HG03378 (cell line): Measurements from ENCODE around the gene ALOX5.
"Not testable (repeated sequence)": the region's sequence is repeated elsewhere in the genome, so short reads cannot be mapped to it uniquely, and the experiment has no call there.

Experiments
- ATAC-seq: cut with Tn5 transposase; IDR thresholded peaks from one replicate; pipeline ENCODE4 v1.9.1; 2021; ENCODE audit warnings: mild to moderate bottlenecking, moderate library complexity; ENCODE audit not compliant: unreplicated experiment

ALOX5 gene

DNA sequence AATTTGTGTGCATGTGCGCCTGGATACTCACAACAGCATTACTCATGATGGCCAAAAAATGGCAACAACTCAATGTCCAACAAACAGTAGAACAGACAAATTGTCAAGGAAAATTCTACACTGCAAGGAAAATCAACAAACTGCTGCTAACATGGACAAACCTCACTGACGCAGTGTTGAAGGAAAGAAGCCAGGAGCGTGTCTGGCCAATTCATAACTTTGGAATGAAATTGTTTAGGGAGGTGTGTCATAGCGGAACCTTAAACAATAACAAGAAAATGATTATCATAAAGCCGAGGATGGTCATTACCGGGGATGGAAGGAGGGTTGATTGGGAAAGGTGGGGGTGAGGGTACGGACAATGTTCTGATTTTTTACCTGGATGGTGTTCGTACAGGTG, 29.1 kb downstream of the ALOX5 start:
- no peak for ATAC-seq

DNA sequence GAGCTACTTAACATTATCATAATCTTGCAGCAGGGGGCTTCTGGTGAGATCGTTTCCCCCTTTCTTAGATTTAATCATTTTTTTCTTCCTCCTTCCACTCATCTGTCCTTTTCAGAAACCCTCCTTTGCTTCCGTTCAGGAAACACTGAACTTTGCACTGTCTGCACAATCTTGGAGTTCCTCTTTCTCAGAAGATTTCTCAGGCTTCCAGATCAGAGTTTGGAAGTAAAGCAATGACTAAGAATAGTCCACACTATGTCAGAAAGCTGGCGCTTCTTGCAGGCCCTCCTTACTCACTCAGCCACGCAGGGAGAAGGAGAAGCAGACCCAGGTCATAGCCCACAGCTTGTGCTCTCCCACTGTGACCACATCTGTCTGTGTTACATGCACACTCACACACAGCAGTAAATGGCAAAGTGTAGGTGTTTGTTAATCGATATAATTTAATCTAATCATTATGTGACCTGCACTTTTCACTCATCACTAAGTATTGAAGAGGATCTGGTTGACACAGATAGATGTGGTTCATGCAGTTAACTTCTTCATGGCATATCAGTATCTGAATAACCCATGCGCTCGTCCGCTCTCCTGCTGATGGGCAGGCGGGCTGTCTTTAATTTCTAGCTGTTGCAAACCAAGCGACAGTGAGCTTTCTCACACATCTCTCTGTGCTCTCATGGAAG, 30.2 kb downstream of the ALOX5 start:
- ATAC-seq: peak; percentile 49

DNA sequence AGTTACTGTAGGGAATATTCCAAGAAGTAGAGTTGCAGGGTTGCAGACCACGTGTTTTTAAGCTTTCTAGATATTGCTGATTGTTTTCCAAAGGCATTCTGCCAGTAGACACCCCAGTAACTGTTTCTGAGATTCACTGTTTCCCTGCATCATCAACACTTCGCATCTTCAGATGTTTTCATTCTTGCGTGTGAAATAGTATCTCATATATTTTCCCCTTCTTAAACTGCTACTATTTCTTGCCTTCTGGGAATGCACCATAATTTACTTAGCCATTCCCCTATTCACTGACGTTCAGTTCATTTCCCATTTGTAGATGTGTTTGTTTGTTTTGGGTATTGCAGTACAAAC, 30.7 kb downstream of the ALOX5 start:
- ATAC-seq: no peak

DNA sequence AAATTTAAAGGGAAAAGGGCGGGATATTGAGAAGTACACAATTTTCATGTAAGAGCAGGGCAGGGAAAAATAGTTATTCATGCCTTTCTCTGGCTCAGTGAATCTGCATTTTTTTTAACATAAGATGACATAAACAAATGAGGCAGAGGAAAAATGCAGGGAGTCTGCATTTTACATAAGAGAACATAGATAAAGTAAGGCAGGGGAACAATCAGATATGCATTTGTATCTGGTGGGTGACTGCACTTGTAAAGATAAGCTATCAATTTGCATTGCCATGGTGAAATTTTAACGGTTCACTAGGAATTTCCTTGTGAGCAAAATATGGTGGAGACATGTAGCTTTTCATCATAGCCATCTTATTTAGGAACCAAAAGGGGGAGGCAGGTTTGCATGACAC, 33.5 kb downstream of the ALOX5 start:
- no peak for ATAC-seq

DNA sequence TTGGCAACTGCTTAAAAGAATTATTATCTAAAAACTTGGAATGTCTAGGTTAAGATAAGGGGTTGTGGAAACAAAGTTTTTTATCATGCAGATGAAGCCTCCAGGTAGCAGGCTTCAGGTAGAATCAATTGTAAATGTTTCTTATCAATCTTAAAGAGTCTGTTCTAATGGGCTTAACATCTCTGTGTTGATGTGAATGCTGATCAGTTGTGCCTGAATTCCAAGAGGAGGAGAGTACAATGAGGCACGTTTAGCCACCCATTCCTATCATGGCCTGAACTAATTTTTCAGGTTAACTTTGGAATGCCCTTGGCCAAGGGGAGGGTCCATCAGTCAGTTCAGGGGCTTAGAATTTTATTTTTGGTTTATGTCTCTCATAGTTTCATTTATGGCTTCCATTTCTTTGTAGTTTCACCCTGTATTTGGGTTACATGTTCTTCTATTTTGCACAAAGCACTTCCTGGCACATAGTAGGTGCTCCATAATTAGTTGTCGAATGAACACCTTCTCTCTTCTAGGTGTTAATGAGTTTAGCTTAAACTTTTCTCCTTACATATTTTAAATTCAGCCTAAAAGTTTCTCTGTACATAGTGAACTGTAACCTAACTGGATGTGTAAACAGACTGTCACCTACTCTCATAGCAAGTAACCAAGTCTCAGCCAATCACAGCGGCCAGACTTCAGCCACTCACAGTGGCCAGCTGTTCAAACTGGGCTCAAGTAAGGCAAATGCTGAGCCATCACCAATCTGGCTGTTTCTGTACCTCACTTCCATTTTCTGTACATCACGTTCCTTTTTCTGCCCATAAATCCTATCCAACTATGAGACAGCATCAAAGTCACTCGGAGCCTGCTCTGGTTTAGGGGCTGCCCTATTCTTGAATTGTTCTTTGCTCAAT, 34.7 kb downstream of the ALOX5 start:
- no peak for ATAC-seq

DNA sequence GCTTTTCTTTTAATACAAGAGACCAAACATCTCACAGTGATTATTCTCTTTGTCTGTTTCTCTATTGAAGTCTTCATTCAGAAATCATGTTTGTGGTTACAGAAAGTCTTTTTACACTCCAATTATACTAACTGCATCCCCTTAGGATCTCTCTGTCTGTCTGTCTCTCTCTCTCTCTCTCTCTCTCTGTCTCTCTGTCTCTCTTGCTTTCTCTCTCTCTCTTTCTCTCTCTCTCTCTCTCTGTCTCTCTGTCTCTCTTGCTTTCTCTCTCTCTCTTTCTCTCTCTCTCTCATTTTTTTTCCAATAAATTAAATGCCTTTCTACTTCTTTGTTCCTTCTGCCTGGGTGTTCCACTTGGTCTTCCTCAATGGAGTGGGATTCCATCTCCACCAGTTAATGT, 35.3 kb downstream of the ALOX5 start:
- not testable (repeated sequence) for ATAC-seq

DNA sequence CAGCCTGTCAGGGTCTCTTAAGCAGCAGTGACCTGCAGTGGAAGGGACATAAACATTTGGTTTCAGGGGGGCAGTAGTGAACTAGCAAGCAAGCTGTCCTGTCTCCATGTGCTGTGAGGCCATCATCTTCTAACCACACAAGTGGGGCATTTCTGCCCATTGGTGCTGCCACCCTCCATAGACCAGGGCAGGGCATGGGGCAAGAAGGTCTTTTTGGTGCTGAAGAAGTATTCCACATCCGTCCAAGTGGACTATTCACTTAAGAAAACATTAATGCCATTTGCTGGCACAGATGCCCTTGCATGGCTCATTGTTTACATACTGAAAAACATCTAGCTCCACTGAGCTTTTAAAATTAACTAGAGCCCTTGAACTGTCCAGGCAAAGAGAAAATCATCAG, 35.8 kb downstream of the ALOX5 start:
- ATAC-seq: no peak

DNA sequence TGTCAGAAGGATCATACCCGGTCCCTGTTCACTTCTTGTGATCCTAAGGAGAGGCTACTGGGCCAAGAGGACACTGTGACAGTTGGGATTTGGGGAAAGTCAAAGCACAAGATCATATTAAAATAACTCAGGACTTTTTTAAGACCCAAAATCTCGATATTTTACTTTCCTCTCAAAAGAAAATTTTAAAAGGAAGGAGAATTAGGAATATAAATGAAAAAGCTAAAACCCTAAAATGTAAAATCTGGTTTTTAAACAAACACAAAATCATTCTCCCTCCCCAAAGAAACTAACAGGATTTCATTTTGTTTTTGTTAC, 36.4 kb downstream of the ALOX5 start:
- no peak for ATAC-seq

DNA sequence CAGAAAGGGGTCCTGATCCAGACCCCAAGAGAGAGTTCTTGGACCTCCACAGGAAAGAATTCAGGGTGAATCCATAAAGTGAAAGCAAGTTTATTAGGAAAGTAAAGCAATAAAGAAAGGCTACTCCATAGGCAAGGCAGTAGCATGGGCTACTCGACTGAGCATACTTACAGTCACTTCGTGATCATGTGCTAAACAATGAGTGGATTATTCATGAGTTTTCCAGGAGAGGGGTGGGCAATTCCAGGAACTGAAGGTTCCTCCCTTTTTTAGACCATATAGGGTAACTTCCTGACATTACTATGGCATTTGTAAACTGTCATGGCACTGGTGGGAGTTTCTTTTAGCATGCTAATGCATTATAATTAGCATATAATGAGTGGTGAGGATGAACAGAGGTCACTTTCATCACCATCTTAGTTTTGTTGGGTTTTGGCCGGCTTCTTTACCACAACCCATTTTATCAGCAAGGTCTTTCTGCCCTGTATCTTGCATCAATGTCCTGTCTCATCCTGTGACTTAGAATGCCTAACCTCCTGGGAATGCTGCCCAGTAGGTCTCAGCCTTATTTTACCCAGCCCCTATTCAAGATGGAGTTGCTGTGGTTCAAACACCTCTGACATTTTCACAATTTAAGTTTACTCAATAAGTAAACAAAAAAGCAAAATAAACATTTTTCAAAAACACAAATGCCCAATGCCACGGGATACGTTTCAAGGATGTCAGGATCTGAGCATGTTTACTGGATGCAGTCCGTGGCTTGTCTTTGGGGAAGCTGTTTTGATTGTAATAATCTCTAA, 37.0 kb downstream of the ALOX5 start:
- no peak for ATAC-seq

DNA sequence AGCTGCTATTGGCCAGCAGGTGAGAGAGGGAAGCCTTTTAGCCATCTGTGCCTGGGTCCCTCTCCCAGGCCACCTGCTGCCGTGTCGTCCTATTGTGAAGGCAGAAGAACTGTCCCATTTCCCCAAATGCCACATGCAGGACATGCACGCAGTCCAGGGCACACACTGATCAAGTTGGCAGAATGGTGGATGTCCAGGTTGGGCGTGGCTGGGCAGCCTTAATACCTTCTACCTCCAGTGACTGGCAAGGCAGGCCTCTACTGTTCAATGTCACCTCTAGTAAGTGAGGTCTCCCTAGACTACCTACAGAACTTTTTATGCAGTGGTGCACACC, 37.6 kb downstream of the ALOX5 start:
- ATAC-seq: no peak

DNA sequence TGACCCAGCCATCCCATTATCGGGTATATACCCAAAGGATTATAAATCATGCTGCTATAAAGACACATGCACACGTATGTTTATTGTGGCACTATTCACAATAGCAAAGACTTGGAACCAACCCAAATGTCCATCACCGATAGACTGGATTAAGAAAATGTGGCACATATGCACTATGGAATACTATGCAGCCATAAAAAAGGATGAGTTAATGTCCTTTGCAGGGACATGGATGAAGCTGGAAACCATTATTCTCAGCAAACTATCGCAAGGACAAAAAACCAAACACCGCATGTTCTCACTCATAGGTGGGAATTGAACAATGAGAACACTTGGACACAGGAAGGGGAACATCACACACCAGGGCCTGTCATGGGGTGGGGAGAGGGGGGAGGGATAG, 41.0 kb downstream of the ALOX5 start:
- ATAC-seq: not testable (repeated sequence)

DNA sequence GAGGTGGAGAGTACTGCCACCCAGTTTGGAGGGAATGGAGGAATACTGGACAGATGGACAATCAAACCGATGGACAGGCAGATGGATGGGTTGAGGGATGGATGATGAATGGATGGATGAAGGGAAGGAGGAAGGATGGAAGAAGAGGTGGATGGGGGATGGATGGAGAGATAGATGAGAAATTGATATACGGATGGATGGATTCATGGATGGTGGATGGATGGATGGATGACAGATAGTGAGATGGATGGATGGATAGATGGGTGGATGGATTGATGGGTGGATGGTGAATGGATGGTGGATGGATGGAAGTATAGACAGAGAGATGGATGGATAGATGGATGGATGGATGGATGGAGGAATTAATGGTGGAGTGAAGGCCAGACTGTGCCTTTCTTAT, 42.6 kb downstream of the ALOX5 start:
- ATAC-seq: no peak

DNA sequence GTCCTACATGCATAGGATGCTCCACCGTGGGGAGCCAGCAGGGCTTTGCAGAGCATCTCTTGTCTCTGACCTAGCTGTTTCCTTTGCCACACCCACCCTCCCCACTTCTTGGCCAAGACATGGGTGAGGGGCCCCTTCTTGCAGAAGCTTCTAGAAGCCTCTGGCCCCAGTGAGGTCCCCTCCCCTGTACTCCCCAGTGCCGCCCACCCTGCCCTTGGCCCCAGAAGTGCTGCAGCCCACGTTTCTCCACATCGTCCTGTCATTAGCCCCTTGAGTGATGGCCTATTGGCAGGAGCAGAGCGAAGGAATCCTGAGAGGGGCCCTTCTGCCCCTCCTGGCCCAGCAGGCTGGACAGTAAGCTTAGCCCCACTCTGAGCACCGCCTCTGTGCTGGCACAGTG, 43.7 kb downstream of the ALOX5 start:
- ATAC-seq: no peak

DNA sequence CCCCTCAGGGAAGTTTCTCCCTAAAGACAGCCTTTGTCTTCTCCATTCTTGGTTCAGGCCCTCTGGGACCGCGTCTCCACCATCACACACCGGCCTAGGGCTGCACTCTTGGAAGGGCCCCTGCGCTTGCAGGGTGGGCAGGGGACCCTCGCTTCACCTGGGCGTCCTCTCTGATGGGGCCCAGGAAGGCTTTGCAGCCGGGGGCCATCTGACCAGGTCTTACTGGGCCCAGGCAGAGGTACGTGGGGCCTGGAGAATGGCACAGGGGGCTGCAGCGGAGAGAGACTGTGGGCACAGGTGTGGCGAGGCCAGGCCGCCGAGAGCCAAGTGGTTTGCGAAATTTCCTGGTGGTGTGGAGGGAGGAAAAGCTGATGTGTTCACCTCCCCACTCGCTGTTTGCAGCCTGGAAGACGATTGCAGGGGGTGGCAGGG, 44.4 kb downstream of the ALOX5 start:
- ATAC-seq: no peak

DNA sequence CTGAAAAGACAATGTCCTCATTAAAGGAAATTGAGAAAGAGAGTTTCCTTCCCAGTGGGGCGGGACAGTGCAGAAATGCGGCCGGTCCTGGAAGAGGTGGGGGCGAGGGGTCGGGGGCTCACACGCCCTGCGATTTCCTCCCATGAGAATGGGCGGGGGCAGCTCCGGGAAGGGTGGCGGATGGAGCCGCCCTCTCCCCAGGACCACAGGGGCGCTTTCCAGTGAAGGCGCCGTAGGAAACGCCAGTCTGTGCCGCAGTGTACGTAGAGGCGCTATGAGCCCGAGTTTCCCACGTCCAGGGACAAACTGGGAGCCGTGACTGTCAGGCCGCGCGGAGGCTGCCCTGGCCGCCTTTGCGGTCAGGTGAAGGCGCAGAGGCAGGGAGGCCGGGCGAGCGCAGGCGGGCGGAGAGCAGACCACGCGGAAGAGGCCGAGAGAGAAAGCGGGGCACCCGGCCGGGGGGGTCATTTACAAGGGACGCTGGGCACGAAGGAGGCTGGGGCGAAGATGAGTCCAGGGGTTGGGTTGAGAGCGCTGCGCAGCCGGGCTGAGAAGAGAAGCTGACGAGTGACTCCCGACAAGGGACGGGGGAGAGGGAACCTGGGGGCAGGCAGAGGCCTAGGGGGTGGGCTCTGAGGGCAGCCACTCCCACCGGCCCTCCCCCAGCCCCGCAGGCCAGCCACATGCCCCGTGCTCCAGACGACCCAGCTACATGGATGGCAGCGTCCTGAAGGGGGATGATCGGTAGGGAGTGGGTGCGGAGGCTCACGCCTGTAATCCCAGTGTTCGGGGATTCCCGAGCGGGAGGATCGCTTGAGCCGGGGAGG, 45.0 kb downstream of the ALOX5 start:
- ATAC-seq: peak; percentile 33

DNA sequence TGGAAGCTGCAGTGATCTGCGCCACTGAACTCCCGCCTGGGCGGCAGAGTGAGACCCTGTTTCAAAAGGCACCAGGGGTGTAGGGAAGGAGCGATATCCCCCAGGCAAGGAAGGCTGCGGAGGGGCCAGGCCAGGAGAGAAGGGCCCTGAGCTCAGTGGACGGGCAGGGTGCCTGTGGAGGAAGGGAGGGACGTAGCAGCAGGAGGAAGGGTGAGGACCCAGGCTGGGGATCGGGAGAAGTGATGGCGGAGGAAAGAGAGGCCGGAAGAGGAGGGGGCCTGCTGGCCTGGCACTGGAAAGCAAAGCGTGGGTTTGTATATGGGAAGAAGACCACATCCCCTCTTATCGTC, 45.6 kb downstream of the ALOX5 start:
- ATAC-seq: no peak

DNA sequence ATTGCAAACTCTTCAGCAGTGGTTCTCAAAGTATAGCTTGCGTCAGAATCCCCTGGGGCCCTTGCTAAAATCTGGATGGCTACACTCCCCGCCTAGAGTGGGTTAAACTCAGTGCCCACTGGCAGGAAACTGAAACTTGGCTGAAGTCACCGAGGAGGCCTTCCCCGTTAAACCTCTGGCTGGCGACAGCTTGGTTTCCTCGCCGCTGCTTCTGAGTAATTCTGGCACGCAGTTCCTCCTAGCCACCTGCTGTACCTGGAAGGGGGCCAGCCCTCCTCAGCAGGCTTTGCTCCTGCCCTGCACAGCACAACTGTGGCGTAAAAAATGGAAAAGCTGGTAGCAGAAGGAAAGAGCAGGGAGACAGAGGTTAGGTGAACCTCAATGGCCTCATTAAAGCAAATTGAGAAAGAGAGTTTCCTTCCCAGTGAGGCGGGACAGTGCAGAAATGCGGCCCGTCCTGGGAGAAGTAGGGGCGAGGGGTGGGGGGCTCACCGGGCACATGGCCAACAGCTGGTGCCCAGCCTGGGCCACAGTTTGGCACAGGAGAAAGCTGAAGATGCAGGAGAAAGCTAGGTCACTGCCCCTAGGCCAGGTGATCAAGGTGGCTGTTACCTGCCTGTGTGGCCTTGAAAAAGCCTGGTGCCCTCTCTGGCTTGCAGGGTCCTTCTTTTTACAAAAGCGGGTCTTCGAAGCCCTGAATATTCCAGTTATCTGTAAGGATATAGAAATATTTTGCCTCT, 46.6 kb downstream of the ALOX5 start:
- peak; percentile 70 for ATAC-seq

DNA sequence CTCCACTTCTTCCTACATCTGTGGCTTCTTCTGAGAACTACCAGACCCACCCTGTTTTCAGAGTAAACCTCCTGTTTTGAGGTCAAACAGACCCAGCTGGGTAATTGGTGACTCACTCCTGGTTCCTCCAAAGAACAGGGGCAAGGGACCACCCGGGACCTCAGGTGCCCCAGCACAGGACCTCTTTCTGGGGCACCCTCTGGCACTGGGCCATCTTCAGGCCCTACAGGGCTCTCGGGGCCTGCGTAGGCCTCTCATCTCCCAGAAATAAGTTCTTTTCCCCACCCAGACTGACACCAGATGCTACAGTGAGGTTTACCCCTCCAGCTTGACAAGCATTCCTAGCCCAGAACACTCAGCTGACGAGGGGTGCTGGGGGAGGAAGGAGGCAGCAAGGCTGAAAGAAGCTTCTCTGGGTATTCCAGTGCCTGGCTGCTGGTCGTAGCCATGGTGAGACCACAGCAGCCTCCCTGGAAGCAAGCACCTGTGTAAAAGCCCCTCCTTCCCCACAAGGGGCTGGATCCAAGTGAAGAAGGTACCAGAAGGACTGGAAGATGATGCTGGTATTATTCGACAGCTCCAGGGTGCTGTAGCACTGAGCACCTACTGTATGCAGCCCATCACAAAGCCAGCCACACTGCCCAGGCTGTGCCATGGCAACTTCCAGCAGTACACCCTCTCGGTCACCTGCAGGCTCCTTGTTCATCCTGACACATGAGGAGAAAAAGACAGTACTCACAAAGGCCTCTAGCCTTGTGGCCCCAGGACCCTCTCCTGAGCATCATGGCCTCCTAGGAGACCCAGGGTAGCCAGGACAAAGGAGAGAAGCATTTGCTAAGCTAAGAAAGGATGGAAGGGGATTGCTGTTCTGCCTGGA, 47.4 kb downstream of the ALOX5 start:
- peak; percentile 27 for ATAC-seq

DNA sequence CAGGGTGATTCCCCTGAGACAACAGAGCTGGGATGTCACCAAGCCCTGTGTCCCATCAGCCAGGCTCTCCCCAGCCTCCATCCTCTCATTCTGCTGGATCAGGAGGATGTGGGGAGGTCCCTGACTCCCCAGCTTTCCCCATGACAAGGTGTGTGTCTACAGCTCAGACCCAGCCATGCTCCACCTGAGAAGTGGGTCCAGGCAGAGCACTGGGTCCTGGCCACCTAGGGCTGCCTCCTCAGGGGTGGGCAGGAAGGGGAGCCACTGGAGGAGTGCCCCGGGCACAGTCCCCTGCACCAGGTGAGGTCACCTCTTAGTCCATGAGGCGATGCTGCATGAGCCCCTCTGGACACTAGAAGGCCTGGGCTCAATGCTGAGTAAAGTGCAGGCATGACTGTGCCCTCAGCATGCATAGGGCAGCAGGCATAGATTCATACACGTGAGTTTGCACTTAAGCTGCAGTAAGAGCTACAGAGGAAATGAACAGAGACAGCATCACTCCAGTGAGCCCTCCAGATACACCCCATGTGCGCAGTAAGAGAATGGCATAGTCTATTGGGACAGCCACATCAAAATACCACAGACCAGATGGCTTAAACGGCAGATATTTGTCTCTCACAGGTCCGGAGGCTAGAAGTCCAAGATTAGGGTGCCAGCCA, 48.3 kb downstream of the ALOX5 start:
- no peak for ATAC-seq
